ENCODE results near the gene SIGLEC8.

The SIGLEC8 gene

GRCh38 chr19:51407511-51408131 is 50.6 kb downstream of the SIGLEC8 start:
- no peak for TF ChIP-seq TAF1 (IDR thresholded peaks at IDR 0.05; ENCODE audit: borderline replicate concordance, insufficient read depth, low read length)

- no peak for TF ChIP-seq POLR2AphosphoS5 (IDR thresholded peaks at IDR 0.05; ENCODE audit: low read depth, low read length)
- no peak for TF ChIP-seq SIN3A (IDR thresholded peaks at IDR 0.05; ENCODE audit: borderline replicate concordance, insufficient read depth, low read length)
- TF ChIP-seq TAF1 (IDR thresholded peaks at IDR 0.05; ENCODE audit: borderline replicate concordance, insufficient read depth, low read length), result no peak
- TF ChIP-seq REST (IDR thresholded peaks at IDR 0.05; ENCODE audit: insufficient read depth in 1 of 2, low read depth in 2 of 2, low read length in 2 of 2), result no peak
- no peak for TF ChIP-seq FOXP2 (optimal IDR thresholded peaks at IDR 0.05; ENCODE audit: borderline replicate concordance, extremely low read depth, extremely low read length, insufficient read depth)
These were observed 56.1 kb downstream of the SIGLEC8 start for GRCh38 chr19:51402117-51402516.
